Subcutaneous adipose tissue (tissue), 4 donors: ENCODE results near the gene C10orf67. TPM values are rescaled to one million over a fixed set of nuclear protein-coding genes. Genes with fewer than 3 reads are reported as not detected.

ENCODE experiments used
- CTCF ChIP-seq: fragments of 450-650 bp; IDR thresholded peaks from one replicate; pipeline ENCODE4 v1.5.1; 2016; ENCODE audit warnings: low read depth, mild to moderate bottlenecking, control low read depth, antibody characterized with exemption, moderate library complexity
- total RNA-seq, 4 donors: library from RNA; depleted of rRNA; stranded (reverse); fragments of >200 nt; gene quantifications; one replicate each; pipeline ENCODE4 v1.1.0, GENCODE V29; 2016

C10orf67 gene
- total RNA-seq, 4 donors from 2014 or later, result not detected

DNA sequence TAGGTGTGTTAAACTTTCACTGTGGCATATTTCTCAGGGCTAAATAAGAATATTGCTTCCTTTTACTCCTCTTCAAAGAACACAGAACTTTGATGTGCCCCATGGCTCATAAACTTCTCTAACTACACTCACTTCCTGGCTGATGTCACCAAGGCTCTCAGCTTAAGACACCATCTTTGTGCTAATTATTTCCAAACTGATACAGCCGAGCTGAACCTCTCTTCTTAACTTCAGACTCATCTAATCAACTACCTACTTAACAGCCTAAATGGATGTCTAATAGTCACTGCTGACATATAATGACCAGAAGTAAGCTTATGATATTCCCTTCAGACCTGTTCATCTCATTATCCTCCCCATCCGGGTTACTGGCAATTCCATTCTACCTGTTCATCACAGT, 3.6 kb downstream of the C10orf67 start:
- TF ChIP-seq CTCF, result no peak

GRCh38 chr10:23340354-23340753, 4.2 kb downstream of the C10orf67 start:
- no peak for TF ChIP-seq CTCF

GRCh38 chr10:23338886-23339285, 5.7 kb downstream of the C10orf67 start:
- TF ChIP-seq CTCF, result no peak

GRCh38 chr10:23338155-23338828, 6.3 kb downstream of the C10orf67 start:
- no peak for TF ChIP-seq CTCF

GRCh38 chr10:23337616-23338015, 7.0 kb downstream of the C10orf67 start:
- no peak for TF ChIP-seq CTCF

DNA sequence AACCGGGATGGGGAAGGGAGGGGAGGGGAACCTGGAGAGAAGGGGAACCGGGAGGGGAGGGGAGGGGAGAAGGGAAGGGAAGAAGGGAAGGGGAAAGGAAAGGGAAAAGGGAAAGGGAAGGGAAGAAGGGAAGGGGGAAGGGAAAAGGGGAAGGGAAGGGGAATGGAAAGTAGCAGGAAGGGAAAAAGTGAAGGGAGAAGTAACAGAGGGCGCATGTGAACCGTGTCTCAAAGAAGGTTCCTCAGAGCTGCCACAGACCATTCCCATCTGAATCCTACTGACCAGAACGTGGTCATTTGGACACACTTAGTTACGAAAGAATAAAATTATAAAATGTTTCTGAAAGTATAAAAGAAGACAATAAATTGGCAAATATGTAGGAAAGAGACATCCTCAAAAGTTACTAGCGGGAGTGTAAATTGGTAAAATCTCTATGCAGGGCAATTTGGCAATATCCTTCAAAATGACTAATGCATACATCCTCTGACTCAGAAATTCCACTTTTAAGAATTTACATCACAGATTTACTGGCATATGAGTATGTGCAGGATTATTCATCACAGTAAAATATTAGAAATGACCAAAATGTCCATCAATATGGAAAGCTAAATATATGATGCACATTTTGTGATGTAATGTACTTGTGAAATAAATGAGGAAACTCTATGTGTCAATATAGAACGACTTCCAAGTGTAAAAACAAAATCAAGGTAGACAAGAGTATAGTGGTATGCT, 12.9 kb downstream of the C10orf67 start:
- TF ChIP-seq CTCF, result no peak

DNA sequence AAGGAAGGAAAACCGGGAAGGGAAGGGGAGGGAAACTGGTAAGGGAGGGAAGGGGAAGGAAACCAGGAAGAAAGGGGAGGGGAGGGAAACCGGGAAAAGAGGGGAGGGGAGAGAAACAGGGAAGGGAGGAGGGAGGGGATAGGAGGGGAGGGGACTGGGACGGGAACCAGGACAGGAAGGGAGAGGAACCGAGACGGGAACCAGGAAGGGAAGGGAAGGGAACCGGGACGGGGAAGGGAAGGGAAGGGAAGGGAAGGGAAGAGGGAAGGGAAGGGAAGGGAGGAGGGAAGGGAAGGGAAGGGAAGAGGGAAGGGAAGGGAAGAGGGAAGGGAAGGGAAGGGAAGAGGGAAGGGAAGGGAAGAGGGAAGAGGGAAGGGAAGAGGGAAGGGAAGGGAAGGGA, 13.6 kb downstream of the C10orf67 start:
- TF ChIP-seq CTCF, result no peak
